GM23338 (cell line): ENCODE measurements around the gene ELOB. TPM values are rescaled to one million over a fixed set of nuclear protein-coding genes. Genes with fewer than 3 reads are reported as not detected.
A peak's percentile ranks its signal among the peaks of the same experiment; 100 is the strongest.

Experiments used
- ATAC-seq: fragments of 200-7000 bp; cut with Tn5 transposase; 3 replicates; pipeline ENCODE4 v1.9.1; 2020
- DNase-seq: peaks from one replicate; pipeline ENCODE4 v3.0.0-alpha.2; 2015; ENCODE audit warnings: low spot score
- H2AFZ ChIP-seq: fragments of 200-600 bp; sonication (generic); 2 replicates; pipeline ENCODE4 v1.8.0; 2016; ENCODE audit warnings: antibody characterized with exemption, mild to moderate bottlenecking, moderate library complexity
- H3F3A ChIP-seq: fragments of 200-600 bp; sonication (generic); replicated peaks from 2 replicates; pipeline ENCODE4 v1.8.0; 2017; ENCODE audit warnings: antibody characterized with exemption, mixed run types, low read depth
- H3K27ac ChIP-seq: fragments of 200-600 bp; sonication (generic); 2 replicates; pipeline ENCODE4 v1.6.1; 2016; ENCODE audit warnings: low read depth
- H3K27me3 ChIP-seq: fragments of 200-600 bp; sonication (generic); 2 replicates; pipeline ENCODE4 v1.8.0; 2016; ENCODE audit warnings: mild to moderate bottlenecking, mixed run types, moderate library complexity; ENCODE audit not compliant: insufficient read depth
- H3K36me3 ChIP-seq: fragments of 200-600 bp; sonication (generic); 2 replicates; pipeline ENCODE4 v1.8.0; 2016; ENCODE audit warnings: mild to moderate bottlenecking; ENCODE audit not compliant: insufficient read depth
- H3K4me1 ChIP-seq: fragments of 200-600 bp; sonication (generic); 2 replicates; pipeline ENCODE4 v1.8.0; 2016; ENCODE audit warnings: mild to moderate bottlenecking, moderate library complexity; ENCODE audit not compliant: insufficient read depth
- H3K4me2 ChIP-seq: fragments of 200-600 bp; sonication (generic); 2 replicates; pipeline ENCODE4 v1.7.1; 2017; ENCODE audit warnings: mixed run types
- H3K4me3 ChIP-seq: fragments of 200-600 bp; sonication (generic); 2 replicates; pipeline ENCODE4 v1.6.1; 2016; ENCODE audit warnings: mixed run types
- H3K79me2 ChIP-seq: fragments of 200-600 bp; sonication (generic); replicated peaks from 2 replicates; pipeline ENCODE4 v1.8.0; 2017; ENCODE audit warnings: mild to moderate bottlenecking; ENCODE audit not compliant: insufficient read depth
- H3K9me2 ChIP-seq: fragments of 200-600 bp; sonication (generic); 2 replicates; pipeline ENCODE4 v1.8.0; 2017; ENCODE audit not compliant: insufficient read depth
- H4K20me1 ChIP-seq: fragments of 200-600 bp; sonication (generic); replicated peaks from 2 replicates; pipeline ENCODE4 v1.8.0; 2017; ENCODE audit warnings: mild to moderate bottlenecking; ENCODE audit not compliant: insufficient read depth
- H3K27ac Mint-ChIP-seq: 2 replicates; pipeline ENCODE4 v1.8.0; 2020; ENCODE audit warnings: inconsistent platforms, mild to moderate bottlenecking, moderate library complexity, mixed read lengths
- H3K27me3 Mint-ChIP-seq: 3 replicates; pipeline ENCODE4 v1.8.0; 2022; ENCODE audit warnings: low read depth, mild to moderate bottlenecking, moderate library complexity, mixed read lengths, inconsistent platforms; ENCODE audit not compliant: insufficient read depth, poor library complexity
- H3K36me3 Mint-ChIP-seq: 3 replicates; pipeline ENCODE4 v1.8.0; 2021; ENCODE audit warnings: low read depth, mild to moderate bottlenecking, inconsistent platforms, moderate library complexity, mixed read lengths
- H3K4me1 Mint-ChIP-seq: 3 replicates; pipeline ENCODE4 v1.8.0; 2020; ENCODE audit warnings: mild to moderate bottlenecking, inconsistent platforms, mixed read lengths
- H3K4me3 Mint-ChIP-seq: 3 replicates; pipeline ENCODE4 v1.8.0; 2021; ENCODE audit warnings: moderate library complexity, mild to moderate bottlenecking, inconsistent platforms, mixed read lengths
- H3K9me3 Mint-ChIP-seq: 3 replicates; pipeline ENCODE4 v1.8.0; 2020; ENCODE audit warnings: moderate library complexity, mild to moderate bottlenecking, inconsistent platforms, mixed read lengths
- CTCF ChIP-seq, 2 experiments: fragments of 200-600 bp in 1 of 2; sonication (generic) in 1 of 2; conservative IDR thresholded peaks; 2 replicates each; pipeline versions ENCODE4 v1.5.1 to v1.6.1; 2016 to 2017; ENCODE audit warnings: antibody characterized with exemption in 2 of 2, low read depth in 2 of 2, mild to moderate bottlenecking in 2 of 2, moderate library complexity in 1 of 2
- EZH2phosphoT487 ChIP-seq: fragments of 200-600 bp; sonication (generic); IDR thresholded peaks from one replicate; pipeline ENCODE4 v1.8.1; 2018; ENCODE audit warnings: antibody characterized with exemption; ENCODE audit not compliant: unreplicated experiment
- JUNB ChIP-seq: IDR thresholded peaks from one replicate; pipeline ENCODE4 v1.6.1; 2016; ENCODE audit warnings: antibody characterized with exemption; ENCODE audit not compliant: unreplicated experiment
- REST ChIP-seq: IDR thresholded peaks from one replicate; pipeline ENCODE4 v1.6.1; 2018; ENCODE audit warnings: antibody characterized with exemption; ENCODE audit not compliant: unreplicated experiment
- ZNF462 ChIP-seq: fragments of 250-450 bp; sonication (Bioruptor Pico); IDR thresholded peaks from 2 replicates; pipeline ENCODE4 v1.5.0; 2020; ENCODE audit warnings: mild to moderate bottlenecking, moderate library complexity
- polyA plus RNA-seq: library from polyadenylated mRNA; unstranded; fragments of >200 nt; fragmentation: Nextera tagmentation; extraction: Ambion mirVana; gene quantifications from 2 replicates; pipeline ENCODE4 v1.2.1, GENCODE V29; 2016
- total RNA-seq: library from RNA; depleted of rRNA; stranded (reverse); fragments of >200 nt; shearing (Covaris generic); gene quantifications from 2 replicates; pipeline ENCODE4 v1.2.3, GENCODE V29; 2014

Gene ELOB
- total and polyA plus RNA-seq, 2 experiments from 2014 or later = 278 to 756 TPM

DNA sequence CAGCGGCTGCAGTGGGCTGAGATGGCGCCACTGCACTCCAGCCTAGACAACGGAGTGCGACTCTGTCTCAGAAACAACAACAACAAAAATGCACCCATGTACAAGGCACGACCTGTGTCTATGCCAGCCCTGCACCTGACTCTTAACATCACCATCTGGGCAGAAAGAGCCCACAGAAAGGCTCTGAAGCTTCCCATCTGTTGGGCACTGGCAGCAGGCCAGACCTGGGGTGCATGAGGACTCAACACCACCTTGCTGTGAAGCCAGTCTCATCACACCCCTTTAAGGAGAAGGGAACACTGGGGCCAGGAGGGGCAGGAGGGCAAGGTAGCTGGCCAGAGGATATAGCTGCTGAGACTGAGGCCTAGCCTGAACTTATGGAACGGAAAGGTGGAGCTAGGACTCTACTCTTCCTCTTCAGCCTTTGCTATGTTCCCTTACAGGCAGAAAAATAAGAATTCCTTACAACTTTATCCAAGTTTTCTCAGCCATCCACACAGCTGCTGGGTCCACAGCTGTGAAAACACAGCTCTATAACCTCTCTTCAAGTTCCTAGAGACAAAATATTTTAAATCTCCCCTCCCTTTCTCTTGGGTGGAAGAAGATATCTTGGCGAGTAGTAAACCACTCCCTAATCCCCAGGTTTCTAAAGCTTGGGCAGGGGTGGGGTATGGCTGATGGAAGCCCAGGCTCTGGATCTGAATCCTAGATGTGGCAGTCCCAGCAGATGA lies 2.8 kb downstream of the ELOB start (continued):
- no peak for TF ChIP-seq ZNF462 (CRISPR knock-in tag)
- TF ChIP-seq EZH2phosphoT487 = no peak

- Histone ChIP-seq H2AFZ (no peak overlapping the region), H3K9me2 (no peaks in the 10 kb centered on the region), H3K27ac (peak overlapping the region; percentile 94), H4K20me1 (peaks cover 16% of the 10 kb centered on the region), H3K27me3 (no peaks in the 10 kb centered on the region), H3F3A (peaks cover 51% of the 10 kb centered on the region), H3K4me3 (no peak overlapping the region), H3K4me1 (peaks cover 9% of the 10 kb centered on the region), H3K79me2 (peaks cover 32% of the 10 kb centered on the region), H3K36me3 (peaks cover 13% of the 10 kb centered on the region), H3K4me2 (no peak overlapping the region)
- Mint-ChIP-seq H3K4me1 (peaks cover 40% of the 10 kb centered on the region), H3K27ac (peak overlapping the region; percentile 7; the same call in 1 of the 2 replicates), H3K27me3 (peaks cover 35% of the 10 kb centered on the region), H3K4me3 (peak overlapping the region; percentile 20; the same call in 1 of the 3 replicates), H3K9me3 (no peaks in the 10 kb centered on the region; the same call in none of the 3 replicates), H3K36me3 (peaks cover 75% of the 10 kb centered on the region)
- TF ChIP-seq CTCF (conservative IDR thresholded peaks at IDR 0.05; ENCODE audit: low read depth in 2 of 2) = no peak
- no peak for TF ChIP-seq JUNB
- no peak for TF ChIP-seq REST
- no peak for TF ChIP-seq EZH2phosphoT487
- DNase-seq = no peak
- ATAC-seq = peak; percentile 2; the same call in 1 of the 3 replicates
Measured at GRCh38 chr16:2773188-2773968, 3.7 kb downstream of the ELOB start.
